Upper lobe of left lung (tissue), 4 donors: ENCODE measurements around the gene ALDH16A1.

Experiments used
- EP300 ChIP-seq, 4 donors: sonication (generic); formaldehyde crosslinking; IDR thresholded peaks; one replicate each; pipeline ENCODE4 v1.5.1; 2017; ENCODE audit warnings: antibody characterized with exemption in 4 of 4, control low read depth in 2 of 4
- POLR2A ChIP-seq, 4 donors: fragments of 450-650 bp; IDR thresholded peaks; one replicate each; pipeline ENCODE4 v1.5.1; 2016 to 2017; ENCODE audit warnings: antibody characterized with exemption in 4 of 4, mild to moderate bottlenecking in 2 of 4
- POLR2AphosphoS5 ChIP-seq, 2 donors: sonication (generic); formaldehyde crosslinking; IDR thresholded peaks; one replicate each; pipeline ENCODE4 v1.5.1; 2017; ENCODE audit warnings: antibody characterized with exemption in 2 of 2
- TF ChIP-seq, protein P1 (sequence below), 6 experiments: fragments of 450-650 bp in 4 of 6; fragments of 200-600 bp in 2 of 6; sonication (generic) in 2 of 6; IDR thresholded peaks; one replicate each; pipeline ENCODE4 v1.5.1; 2016 to 2019; ENCODE audit warnings: antibody characterized with exemption in 6 of 6

DNA sequence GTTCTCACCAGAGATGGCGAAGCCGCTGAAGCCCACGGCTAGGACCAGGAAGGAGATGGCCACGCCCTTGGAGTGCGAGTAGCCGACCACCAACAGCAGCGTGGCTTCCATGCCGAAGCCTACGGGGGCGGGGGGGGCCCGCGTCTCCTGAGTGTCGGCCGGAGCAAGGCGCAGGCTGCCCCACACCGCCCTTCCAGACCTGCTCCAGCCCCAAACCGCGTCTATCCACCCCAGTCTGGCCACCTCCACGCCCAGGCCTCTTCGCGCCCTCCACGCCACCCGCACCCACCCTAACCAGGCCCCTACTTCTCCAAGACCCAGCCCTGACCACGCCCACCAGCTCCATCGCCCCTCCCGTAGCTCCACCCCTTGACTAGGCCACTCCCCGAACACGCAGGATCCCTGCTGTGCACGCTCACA is 21.7 kb upstream of the ALDH16A1 start:
- TF ChIP-seq, protein P1, sequence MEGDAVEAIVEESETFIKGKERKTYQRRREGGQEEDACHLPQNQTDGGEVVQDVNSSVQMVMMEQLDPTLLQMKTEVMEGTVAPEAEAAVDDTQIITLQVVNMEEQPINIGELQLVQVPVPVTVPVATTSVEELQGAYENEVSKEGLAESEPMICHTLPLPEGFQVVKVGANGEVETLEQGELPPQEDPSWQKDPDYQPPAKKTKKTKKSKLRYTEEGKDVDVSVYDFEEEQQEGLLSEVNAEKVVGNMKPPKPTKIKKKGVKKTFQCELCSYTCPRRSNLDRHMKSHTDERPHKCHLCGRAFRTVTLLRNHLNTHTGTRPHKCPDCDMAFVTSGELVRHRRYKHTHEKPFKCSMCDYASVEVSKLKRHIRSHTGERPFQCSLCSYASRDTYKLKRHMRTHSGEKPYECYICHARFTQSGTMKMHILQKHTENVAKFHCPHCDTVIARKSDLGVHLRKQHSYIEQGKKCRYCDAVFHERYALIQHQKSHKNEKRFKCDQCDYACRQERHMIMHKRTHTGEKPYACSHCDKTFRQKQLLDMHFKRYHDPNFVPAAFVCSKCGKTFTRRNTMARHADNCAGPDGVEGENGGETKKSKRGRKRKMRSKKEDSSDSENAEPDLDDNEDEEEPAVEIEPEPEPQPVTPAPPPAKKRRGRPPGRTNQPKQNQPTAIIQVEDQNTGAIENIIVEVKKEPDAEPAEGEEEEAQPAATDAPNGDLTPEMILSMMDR (IDR thresholded peaks at IDR 0.05) = no peak
- TF ChIP-seq POLR2AphosphoS5 (IDR thresholded peaks at IDR 0.05) (no peak), POLR2A (IDR thresholded peaks at IDR 0.05) (no peak), EP300 (IDR thresholded peaks at IDR 0.05) (no peak)
